Trophoblast cell (in vitro differentiated cells and primary cell): ENCODE data around the gene COL9A1.

Source experiments
- DNase-seq, 2 donors: peaks; one replicate each; pipeline ENCODE4 v3.0.0-alpha.2; 2016
- H2AFZ ChIP-seq: 2 replicates; pipeline ENCODE4 v1.6.1; 2013; ENCODE audit warnings: low read length, moderate library complexity, mild to moderate bottlenecking; ENCODE audit not compliant: insufficient read depth, poor library complexity
- H2AK5ac ChIP-seq: 2 replicates; pipeline ENCODE4 v1.6.1; 2013; ENCODE audit warnings: mild to moderate bottlenecking, low read length
- H2BK120ac ChIP-seq: 2 replicates; pipeline ENCODE4 v1.6.1; 2013; ENCODE audit warnings: low read length, mild to moderate bottlenecking, moderate library complexity; ENCODE audit not compliant: insufficient read depth, poor library complexity
- H2BK12ac ChIP-seq: 2 replicates; pipeline ENCODE4 v1.6.1; 2013; ENCODE audit warnings: mild to moderate bottlenecking, low read length, moderate library complexity
- H2BK5ac ChIP-seq: 2 replicates; pipeline ENCODE4 v1.6.1; 2013; ENCODE audit warnings: low read length, low read depth, moderate library complexity, mild to moderate bottlenecking; ENCODE audit not compliant: poor library complexity
- H3K14ac ChIP-seq: 2 replicates; pipeline ENCODE4 v1.6.1; 2013; ENCODE audit warnings: mild to moderate bottlenecking, low read length
- H3K18ac ChIP-seq: 2 replicates; pipeline ENCODE4 v1.6.1; 2013; ENCODE audit warnings: mild to moderate bottlenecking, low read length
- H3K23ac ChIP-seq: 2 replicates; pipeline ENCODE4 v1.6.1; 2013; ENCODE audit warnings: low read length
- H3K27ac ChIP-seq: 2 replicates; pipeline ENCODE4 v1.5.1; 2013; ENCODE audit warnings: low read depth, mild to moderate bottlenecking, inconsistent platforms, low read length, moderate library complexity
- H3K27me3 ChIP-seq: 2 replicates; pipeline ENCODE4 v1.6.1; 2013; ENCODE audit warnings: inconsistent platforms, mild to moderate bottlenecking, low read length, moderate library complexity; ENCODE audit not compliant: insufficient read depth
- H3K36me3 ChIP-seq, 2 experiments: 1 replicate in 1 of 2; 2 replicates in 1 of 2; pipeline ENCODE4 v1.6.1; 2013; ENCODE audit warnings: low read length in 2 of 2, mild to moderate bottlenecking in 2 of 2, moderate library complexity in 1 of 2; ENCODE audit not compliant: insufficient read depth in 2 of 2, control insufficient read depth in 1 of 2
- H3K4ac ChIP-seq: 2 replicates; pipeline ENCODE4 v1.6.1; 2013; ENCODE audit warnings: low read depth, mild to moderate bottlenecking, low read length, moderate library complexity
- H3K4me1 ChIP-seq, 2 experiments: 1 replicate in 1 of 2; 2 replicates in 1 of 2; pipeline ENCODE4 v1.6.1; 2013; ENCODE audit warnings: low read length in 2 of 2, mild to moderate bottlenecking in 2 of 2, moderate library complexity in 1 of 2; ENCODE audit not compliant: insufficient read depth in 2 of 2, control insufficient read depth in 1 of 2
- H3K4me2 ChIP-seq: 2 replicates; pipeline ENCODE4 v1.6.1; 2013; ENCODE audit warnings: inconsistent platforms, mild to moderate bottlenecking, low read length, moderate library complexity
- H3K4me3 ChIP-seq: 2 replicates; pipeline ENCODE4 v1.5.1; 2013; ENCODE audit warnings: mild to moderate bottlenecking, low read depth, low read length, inconsistent platforms
- H3K79me1 ChIP-seq: one replicate; pipeline ENCODE4 v1.6.1; 2013; ENCODE audit warnings: low read length
- H3K79me2 ChIP-seq: 2 replicates; pipeline ENCODE4 v1.6.1; 2013; ENCODE audit warnings: low read length, mild to moderate bottlenecking; ENCODE audit not compliant: control insufficient read depth, insufficient read depth, poor library complexity
- H3K9ac ChIP-seq: 2 replicates; pipeline ENCODE4 v1.6.1; 2013; ENCODE audit warnings: mild to moderate bottlenecking, low read length
- H3K9me3 ChIP-seq: 2 replicates; pipeline ENCODE4 v1.6.1; 2013; ENCODE audit warnings: low read depth, mild to moderate bottlenecking, control low read depth, inconsistent platforms, low read length; ENCODE audit not compliant: insufficient read depth
- H4K12ac ChIP-seq: 2 replicates; pipeline ENCODE4 v1.6.1; 2013; ENCODE audit warnings: low read depth, mild to moderate bottlenecking, low read length, moderate library complexity
- H4K8ac ChIP-seq: 2 replicates; pipeline ENCODE4 v1.6.1; 2013; ENCODE audit warnings: low read depth, mild to moderate bottlenecking, low read length, moderate library complexity
- H4K91ac ChIP-seq: one replicate; pipeline ENCODE4 v1.6.1; 2013; ENCODE audit warnings: low read depth, mild to moderate bottlenecking, low read length, moderate library complexity
- WGBS: extraction: QIAGEN DNeasy Blood & Tissue Kit; methylation state at CpG from one replicate; pipeline ENCODE4 v1.1.7; 2013; ENCODE audit warnings: missing lambda C conversion rate; ENCODE audit not compliant: insufficient read length, insufficient coverage; ENCODE audit errors: extremely low coverage; 5-methylcytosine and 5-hydroxymethylcytosine counted together

Gene COL9A1

GRCh38 chr6:70172252-70172651 lies 130.6 kb downstream of the COL9A1 start:
- Histone ChIP-seq H4K8ac (no peak overlapping the region), H3K4me1 (no peaks in the 10 kb centered on the region)
- no CpG with 5 or more reads among the region's 2 CpGs for WGBS

DNA sequence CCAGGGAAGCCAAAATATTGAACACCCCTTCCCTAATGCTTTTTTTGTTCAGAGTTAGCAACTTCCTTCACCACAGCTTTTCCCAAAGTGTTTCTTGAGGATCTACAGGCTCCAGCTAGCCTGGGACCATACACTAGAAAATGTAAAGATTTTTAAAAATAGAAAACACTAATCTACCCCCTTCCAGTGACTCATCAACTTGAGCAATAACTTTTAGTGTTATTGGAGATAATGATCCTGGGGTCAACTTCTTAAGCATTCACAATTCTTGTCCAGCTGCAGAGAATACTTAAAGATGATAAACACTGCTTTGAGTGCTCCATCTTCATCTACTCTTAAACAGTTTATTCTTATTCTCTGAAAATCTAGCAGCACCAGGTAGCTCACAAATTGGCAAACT lies 131.6 kb downstream of the COL9A1 start:
- H3K14ac ChIP-seq, result no peak overlapping the region
- no peak overlapping the region for H2BK5ac ChIP-seq
- no peak overlapping the region for H2BK120ac ChIP-seq
- no peak overlapping the region for H3K27ac ChIP-seq
- H3K79me2 ChIP-seq, result no peaks in the 10 kb centered on the region
- H4K12ac ChIP-seq, result no peak overlapping the region
- no peak overlapping the region for H4K91ac ChIP-seq
- no peak overlapping the region for H3K4ac ChIP-seq
- no peak overlapping the region for H2AFZ ChIP-seq
- H3K79me1 ChIP-seq, result no peaks in the 10 kb centered on the region
- H4K8ac ChIP-seq, result no peak overlapping the region
- H3K4me2 ChIP-seq, result no peak overlapping the region
- H2BK12ac ChIP-seq, result no peak overlapping the region
- H3K9ac ChIP-seq, result no peak overlapping the region
- no peak overlapping the region for H3K18ac ChIP-seq
- H3K4me3 ChIP-seq, result no peak overlapping the region
- no peak overlapping the region for H2AK5ac ChIP-seq
- H3K4me1 ChIP-seq, result no peaks in the 10 kb centered on the region
- H3K36me3 ChIP-seq, result no peaks in the 10 kb centered on the region
- no peak for DNase-seq
- no peaks in the 10 kb centered on the region for H3K9me3 ChIP-seq
- no peaks in the 10 kb centered on the region for H3K27me3 ChIP-seq
- no peak overlapping the region for H3K23ac ChIP-seq

More at GRCh38 chr6:70172252-70172651, 130.6 kb downstream of the COL9A1 start:
- Histone ChIP-seq H3K9me3 (no peaks in the 10 kb centered on the region), H3K4ac (no peak overlapping the region), H2BK12ac (no peak overlapping the region), H2AK5ac (no peak overlapping the region), H3K79me2 (no peaks in the 10 kb centered on the region), H3K9ac (no peak overlapping the region), H4K12ac (no peak overlapping the region), H3K4me3 (no peak overlapping the region), H3K27me3 (no peaks in the 10 kb centered on the region), H2BK120ac (no peak overlapping the region), H3K36me3 (no peaks in the 10 kb centered on the region), H3K27ac (no peak overlapping the region), H3K18ac (no peak overlapping the region), H4K91ac (no peak overlapping the region), H3K14ac (no peak overlapping the region), H3K79me1 (no peaks in the 10 kb centered on the region), H3K23ac (no peak overlapping the region), H3K4me2 (no peak overlapping the region), H2BK5ac (no peak overlapping the region), H2AFZ (no peak overlapping the region)
- no peak for DNase-seq

DNA sequence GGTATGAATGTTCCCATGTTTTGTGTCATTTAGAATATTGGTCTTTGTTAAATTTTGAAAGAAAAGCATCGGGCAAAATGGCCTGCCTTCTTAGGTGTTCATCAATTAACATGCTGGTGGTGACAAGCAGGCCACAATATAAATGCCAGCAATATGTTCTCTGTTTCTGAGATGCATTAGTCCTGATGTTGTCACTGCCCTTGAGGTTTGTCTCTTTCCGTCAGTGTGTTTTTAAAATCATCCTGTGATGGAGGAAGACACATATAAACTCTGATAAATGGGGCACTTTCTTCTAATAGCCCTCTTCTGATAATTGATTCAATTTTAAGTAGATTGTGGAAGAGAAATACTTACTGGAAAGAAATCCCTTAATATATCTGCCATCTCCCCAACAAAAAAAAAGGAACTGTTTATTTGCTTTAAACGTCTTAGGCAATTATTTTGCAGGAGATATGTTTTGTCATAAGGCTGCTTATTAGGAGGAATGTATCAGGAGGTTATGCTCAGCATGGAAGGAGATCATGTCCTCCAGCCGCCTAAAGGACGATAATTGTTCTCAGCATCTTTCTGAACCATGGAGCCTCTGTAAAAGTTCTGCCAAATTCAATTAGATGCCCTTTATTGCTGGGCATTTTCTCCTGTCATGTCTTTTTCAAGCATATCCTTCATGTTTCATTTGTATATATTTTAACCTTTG lies 134.1 kb downstream of the COL9A1 start:
- Histone ChIP-seq H2BK12ac (no peak overlapping the region), H3K23ac (no peak overlapping the region), H4K12ac (no peak overlapping the region), H2BK120ac (no peak overlapping the region), H3K14ac (no peak overlapping the region), H3K79me1 (no peaks in the 10 kb centered on the region), H3K18ac (no peak overlapping the region), H3K79me2 (no peaks in the 10 kb centered on the region), H3K4ac (no peak overlapping the region), H3K4me2 (no peak overlapping the region), H3K36me3 (no peaks in the 10 kb centered on the region), H2AK5ac (no peak overlapping the region), H3K27ac (no peak overlapping the region), H2BK5ac (no peak overlapping the region), H3K9ac (no peak overlapping the region), H2AFZ (no peak overlapping the region), H3K9me3 (no peaks in the 10 kb centered on the region), H3K4me3 (no peak overlapping the region), H4K8ac (no peak overlapping the region), H4K91ac (no peak overlapping the region), H3K4me1 (no peaks in the 10 kb centered on the region), H3K27me3 (no peaks in the 10 kb centered on the region)
- WGBS, result no CpG with 5 or more reads among the region's 5 CpGs
- no peak for DNase-seq
